HFFc6 (cell line): ENCODE results near the gene GNPTG. TPM values are rescaled to one million over a fixed set of nuclear protein-coding genes. Genes with fewer than 3 reads are reported as not detected.

Source experiments
- DNase-seq: peaks from one replicate; pipeline ENCODE4 v3.0.0-alpha.2; 2018
- H3K27ac Mint-ChIP-seq: 2 replicates; pipeline ENCODE4 v1.8.0; 2020; ENCODE audit warnings: mild to moderate bottlenecking, mixed read lengths
- H3K27me3 Mint-ChIP-seq: 2 replicates; pipeline ENCODE4 v1.8.0; 2021; ENCODE audit warnings: mild to moderate bottlenecking, moderate library complexity, mixed read lengths; ENCODE audit not compliant: insufficient read depth
- H3K36me3 Mint-ChIP-seq: 2 replicates; pipeline ENCODE4 v1.8.0; 2021; ENCODE audit warnings: low read depth, mixed read lengths
- H3K4me1 Mint-ChIP-seq: 2 replicates; pipeline ENCODE4 v1.8.0; 2020; ENCODE audit warnings: low read depth, mixed read lengths
- H3K4me3 Mint-ChIP-seq: 2 replicates; pipeline ENCODE4 v1.8.0; 2020; ENCODE audit warnings: mild to moderate bottlenecking, moderate library complexity, mixed read lengths
- H3K9me3 Mint-ChIP-seq: 2 replicates; pipeline ENCODE4 v1.8.0; 2020; ENCODE audit warnings: mild to moderate bottlenecking, mixed read lengths
- total RNA-seq, 6 experiments: library from RNA; stranded (reverse); fragmentation: NEBNext Ultra II Directional; extraction: Animal tissue kit (Norgen Biotek cat#: 25700); gene quantifications; 2 replicates in 1 of 6; 3 replicates in 5 of 6; pipeline ENCODE4 v1.2.3, GENCODE V29; 2021
- TF ChIP-seq, protein P1 (sequence below): fragments of 200-600 bp; sonication (generic); IDR thresholded peaks from 2 replicates; pipeline ENCODE4 v1.5.0; 2021; ENCODE audit warnings: antibody characterized with exemption, mild to moderate bottlenecking

Gene GNPTG
- total RNA-seq, 6 experiments from 2014 or later: 46.8 to 68.1 (median 52.6) TPM

DNA sequence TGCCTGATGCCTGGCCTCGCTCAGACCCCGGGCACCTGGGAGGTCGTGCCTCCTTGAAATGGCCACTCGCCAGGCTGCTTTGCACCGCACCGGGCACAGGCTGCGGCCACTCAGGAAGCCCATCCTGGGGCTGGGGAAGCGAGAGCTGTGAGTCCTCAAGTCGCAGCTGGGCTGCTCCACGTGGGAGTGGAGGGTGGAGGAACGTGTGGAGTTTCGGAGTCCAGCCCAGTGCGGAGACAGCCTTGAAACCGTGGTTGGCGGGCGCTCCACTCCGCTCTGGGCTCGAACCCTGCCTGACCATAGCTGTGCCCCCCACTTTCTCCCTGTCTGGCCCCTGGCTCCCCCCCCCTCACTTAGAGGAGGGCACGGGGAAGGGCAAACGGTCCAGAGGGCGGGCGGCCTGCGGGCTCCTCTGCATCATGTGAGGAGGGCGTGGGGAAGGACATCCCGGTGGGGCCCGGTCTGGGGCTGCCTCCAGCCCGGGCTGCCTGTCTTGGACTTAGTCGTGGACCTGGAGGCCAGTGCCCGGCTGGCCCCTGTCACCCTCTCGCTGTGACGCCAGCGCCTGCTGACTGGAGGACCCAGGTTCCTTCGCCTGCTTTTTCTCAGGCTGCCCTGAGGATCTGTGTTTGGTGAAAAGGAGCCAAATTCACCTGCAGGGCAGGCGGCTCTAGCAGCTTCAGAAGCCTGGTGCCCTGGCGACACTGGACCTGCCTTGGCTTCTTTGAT is 39.8 kb upstream of the GNPTG start:
- DNase-seq: no peak
- TF ChIP-seq, protein P1, sequence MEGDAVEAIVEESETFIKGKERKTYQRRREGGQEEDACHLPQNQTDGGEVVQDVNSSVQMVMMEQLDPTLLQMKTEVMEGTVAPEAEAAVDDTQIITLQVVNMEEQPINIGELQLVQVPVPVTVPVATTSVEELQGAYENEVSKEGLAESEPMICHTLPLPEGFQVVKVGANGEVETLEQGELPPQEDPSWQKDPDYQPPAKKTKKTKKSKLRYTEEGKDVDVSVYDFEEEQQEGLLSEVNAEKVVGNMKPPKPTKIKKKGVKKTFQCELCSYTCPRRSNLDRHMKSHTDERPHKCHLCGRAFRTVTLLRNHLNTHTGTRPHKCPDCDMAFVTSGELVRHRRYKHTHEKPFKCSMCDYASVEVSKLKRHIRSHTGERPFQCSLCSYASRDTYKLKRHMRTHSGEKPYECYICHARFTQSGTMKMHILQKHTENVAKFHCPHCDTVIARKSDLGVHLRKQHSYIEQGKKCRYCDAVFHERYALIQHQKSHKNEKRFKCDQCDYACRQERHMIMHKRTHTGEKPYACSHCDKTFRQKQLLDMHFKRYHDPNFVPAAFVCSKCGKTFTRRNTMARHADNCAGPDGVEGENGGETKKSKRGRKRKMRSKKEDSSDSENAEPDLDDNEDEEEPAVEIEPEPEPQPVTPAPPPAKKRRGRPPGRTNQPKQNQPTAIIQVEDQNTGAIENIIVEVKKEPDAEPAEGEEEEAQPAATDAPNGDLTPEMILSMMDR: no peak
- Mint-ChIP-seq H3K36me3 (peaks cover 23% of the 10 kb centered on the region), H3K4me3 (peak overlapping the region; percentile 97), H3K9me3 (no peaks in the 10 kb centered on the region), H3K27ac (no peak overlapping the region), H3K27me3 (peaks cover 4% of the 10 kb centered on the region; the same call in 1 of the 2 replicates), H3K4me1 (peaks cover 14% of the 10 kb centered on the region)

DNA sequence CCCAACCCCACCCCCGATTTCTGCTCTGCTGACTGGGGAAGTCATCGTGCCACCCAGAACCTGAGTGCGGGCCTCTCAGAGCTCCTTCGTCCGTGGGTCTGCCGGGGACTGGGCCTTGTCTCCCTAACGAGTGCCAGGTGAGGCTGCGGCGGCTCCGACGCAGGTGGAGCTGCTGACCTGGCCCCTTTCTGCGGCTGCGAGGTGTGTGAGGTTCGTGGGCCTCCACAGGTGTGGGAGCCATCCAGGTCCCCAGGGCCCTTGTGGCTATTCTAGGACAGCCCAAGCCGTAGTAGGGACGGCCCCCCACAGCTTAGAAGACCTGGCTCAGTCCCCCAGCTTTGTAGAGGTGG is 39.3 kb upstream of the GNPTG start:
- Mint-ChIP-seq H3K9me3 (no peaks in the 10 kb centered on the region), H3K27ac (no peak overlapping the region), H3K27me3 (peaks cover 4% of the 10 kb centered on the region; the same call in 1 of the 2 replicates), H3K4me1 (peaks cover 14% of the 10 kb centered on the region), H3K36me3 (peaks cover 23% of the 10 kb centered on the region), H3K4me3 (peak overlapping the region; percentile 97)
- TF ChIP-seq, protein P1: no peak
- DNase-seq: no peak

DNA sequence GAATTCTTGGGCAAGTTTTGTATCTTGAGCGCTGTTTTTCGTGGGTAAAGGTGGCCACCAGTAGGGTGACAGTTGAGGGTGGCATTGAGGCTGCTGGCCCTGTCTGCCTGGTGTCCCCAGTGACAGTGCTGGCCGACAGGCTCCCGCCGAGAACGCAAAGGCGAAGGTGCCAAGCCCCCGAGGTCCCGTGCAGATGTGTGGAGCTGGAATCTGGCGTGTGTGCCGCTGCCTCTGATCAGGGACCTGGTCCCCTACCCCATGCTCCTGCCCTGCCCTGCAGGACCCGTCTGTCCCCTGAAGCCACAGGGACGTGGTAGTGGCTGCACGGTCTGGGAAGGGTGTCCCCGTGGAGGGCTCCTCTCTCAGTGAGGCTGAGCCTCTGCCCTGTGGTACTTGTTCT is 38.8 kb upstream of the GNPTG start:
- Mint-ChIP-seq H3K4me3 (no peak overlapping the region; the same call in 1 of the 2 replicates), H3K36me3 (peaks cover 25% of the 10 kb centered on the region), H3K4me1 (peaks cover 14% of the 10 kb centered on the region), H3K27ac (no peak overlapping the region), H3K9me3 (no peaks in the 10 kb centered on the region), H3K27me3 (peaks cover 4% of the 10 kb centered on the region; the same call in 1 of the 2 replicates)
- DNase-seq: no peak
- TF ChIP-seq, protein P1: no peak

DNA sequence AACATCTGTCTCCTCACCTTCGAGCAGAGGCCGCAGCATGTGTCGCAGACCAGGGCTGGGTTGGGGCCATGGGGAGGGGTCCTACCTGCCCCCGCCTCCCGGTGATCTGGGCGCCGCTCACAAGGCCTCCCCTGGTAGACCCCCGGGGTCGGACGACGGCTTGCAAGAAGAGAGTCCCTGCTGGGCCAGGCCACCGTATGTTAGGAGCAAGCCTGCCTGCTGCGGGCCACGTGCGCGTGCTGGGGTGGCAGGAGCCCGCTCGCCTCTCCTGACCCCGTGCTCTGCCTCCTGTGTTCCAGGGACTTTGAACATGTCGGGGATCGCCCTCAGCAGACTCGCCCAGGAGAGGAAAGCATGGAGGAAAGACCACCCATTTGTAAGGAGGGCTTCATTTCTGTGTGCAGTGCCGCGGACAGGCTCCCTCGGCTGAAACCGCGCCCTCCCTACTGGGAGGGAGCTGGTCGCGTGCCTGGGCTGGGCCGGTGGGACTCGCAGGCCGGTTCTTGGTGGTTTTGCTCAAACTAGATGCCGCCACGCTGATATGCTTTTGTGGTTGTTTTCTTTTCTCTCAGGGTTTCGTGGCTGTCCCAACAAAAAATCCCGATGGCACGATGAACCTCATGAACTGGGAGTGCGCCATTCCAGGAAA is 37.9 kb upstream of the GNPTG start:
- DNase-seq: no peak

DNA sequence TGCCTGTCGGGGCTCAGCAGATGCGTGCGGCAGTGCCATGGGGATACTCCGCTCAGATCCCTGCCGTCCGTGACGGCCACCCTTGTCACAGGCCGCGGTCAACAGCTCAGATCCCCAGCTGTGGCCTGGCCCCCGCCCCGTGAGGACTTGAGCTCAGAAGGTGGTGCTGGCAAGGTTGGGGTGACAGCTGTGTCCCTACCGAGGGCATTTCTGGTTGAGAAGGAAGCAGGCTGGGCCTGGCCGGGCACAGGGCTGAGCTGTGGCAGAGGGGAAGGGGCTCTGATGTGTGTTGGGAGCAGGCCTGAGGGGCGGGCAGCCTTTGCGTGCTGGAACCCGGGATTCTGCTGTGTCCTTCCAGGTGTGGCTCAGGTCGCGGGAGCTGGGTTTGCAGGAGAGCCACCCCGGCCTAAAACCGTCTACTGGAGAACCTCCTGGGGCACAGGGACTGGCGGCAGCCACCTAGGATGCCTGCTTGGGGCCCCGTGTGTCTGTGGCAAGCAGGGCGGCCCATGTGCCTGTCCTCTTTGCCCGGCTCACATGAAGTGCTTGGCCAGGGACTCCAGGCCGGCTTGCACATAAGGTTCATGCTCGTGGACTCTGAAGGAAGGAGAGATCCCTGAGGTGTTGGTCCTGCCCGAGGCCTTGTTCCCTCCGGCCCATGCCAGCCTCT is 37.2 kb upstream of the GNPTG start:
- Mint-ChIP-seq H3K4me1 (peaks cover 14% of the 10 kb centered on the region), H3K36me3 (peaks cover 34% of the 10 kb centered on the region)
- DNase-seq: no peak

More for the DNA sequence above, 37.9 kb upstream of the GNPTG start:
- TF ChIP-seq, protein P1: no peak
- no peak overlapping the region for H3K27ac Mint-ChIP-seq
- H3K36me3 Mint-ChIP-seq: peaks cover 34% of the 10 kb centered on the region
- peaks cover 4% of the 10 kb centered on the region; the same call in 1 of the 2 replicates for H3K27me3 Mint-ChIP-seq
- H3K4me3 Mint-ChIP-seq: no peak overlapping the region
- H3K4me1 Mint-ChIP-seq: peaks cover 14% of the 10 kb centered on the region
- H3K9me3 Mint-ChIP-seq: no peaks in the 10 kb centered on the region

More for the DNA sequence above, 37.2 kb upstream of the GNPTG start:
- Mint-ChIP-seq H3K27me3 (peaks cover 4% of the 10 kb centered on the region; the same call in 1 of the 2 replicates), H3K4me3 (no peak overlapping the region), H3K27ac (no peak overlapping the region), H3K9me3 (no peaks in the 10 kb centered on the region)
- TF ChIP-seq, protein P1: no peak
